ENCODE data around the gene ZBTB22.

DNA sequence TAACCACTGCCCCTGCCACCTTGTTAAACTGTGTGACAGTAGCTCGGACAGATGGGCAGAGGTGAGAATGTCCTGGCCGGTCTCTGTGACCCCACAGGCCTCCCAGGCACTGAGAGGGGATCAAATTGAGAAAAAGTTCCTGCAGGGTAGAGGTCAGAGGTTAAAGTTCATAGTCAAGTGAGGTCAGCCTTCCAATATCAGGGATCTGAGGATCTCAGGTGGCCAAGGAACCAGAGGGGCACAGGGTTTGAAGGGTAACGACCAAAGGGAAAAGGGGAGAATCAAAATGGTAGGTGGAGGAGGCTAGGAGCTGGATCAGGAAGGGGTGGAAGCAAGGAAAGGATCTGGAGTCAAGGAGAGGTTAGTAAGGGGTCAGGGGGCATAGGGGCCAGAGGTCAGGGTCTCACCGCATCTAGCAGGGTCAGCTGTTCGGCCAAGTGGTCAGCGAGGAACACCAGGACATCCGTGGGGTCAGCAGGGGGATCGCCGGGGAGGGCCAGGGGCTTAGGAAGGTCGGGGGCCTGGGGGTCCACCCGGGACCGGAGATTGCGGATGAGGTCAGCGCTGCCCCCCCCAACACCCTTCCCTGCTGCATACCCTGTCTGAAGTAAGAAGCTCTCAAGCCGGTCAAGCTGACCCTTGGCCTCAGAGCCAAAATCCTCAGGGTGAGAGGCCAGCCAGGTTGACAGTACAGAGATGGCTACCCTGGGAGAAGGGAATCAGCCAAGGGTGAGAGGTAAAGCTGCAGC lies 21.7 kb downstream of the ZBTB22 start:
- TF ChIP-seq, protein P1, sequence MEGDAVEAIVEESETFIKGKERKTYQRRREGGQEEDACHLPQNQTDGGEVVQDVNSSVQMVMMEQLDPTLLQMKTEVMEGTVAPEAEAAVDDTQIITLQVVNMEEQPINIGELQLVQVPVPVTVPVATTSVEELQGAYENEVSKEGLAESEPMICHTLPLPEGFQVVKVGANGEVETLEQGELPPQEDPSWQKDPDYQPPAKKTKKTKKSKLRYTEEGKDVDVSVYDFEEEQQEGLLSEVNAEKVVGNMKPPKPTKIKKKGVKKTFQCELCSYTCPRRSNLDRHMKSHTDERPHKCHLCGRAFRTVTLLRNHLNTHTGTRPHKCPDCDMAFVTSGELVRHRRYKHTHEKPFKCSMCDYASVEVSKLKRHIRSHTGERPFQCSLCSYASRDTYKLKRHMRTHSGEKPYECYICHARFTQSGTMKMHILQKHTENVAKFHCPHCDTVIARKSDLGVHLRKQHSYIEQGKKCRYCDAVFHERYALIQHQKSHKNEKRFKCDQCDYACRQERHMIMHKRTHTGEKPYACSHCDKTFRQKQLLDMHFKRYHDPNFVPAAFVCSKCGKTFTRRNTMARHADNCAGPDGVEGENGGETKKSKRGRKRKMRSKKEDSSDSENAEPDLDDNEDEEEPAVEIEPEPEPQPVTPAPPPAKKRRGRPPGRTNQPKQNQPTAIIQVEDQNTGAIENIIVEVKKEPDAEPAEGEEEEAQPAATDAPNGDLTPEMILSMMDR (IDR thresholded peaks at IDR 0.05) = no peak
- no peak for TF ChIP-seq POLR2A (IDR thresholded peaks at IDR 0.05)
